ENCODE measurements around the gene SYTL3.
"Not testable (repeated sequence)": the region's sequence is repeated elsewhere in the genome, so short reads cannot be mapped to it uniquely, and the experiment has no call there.

DNA sequence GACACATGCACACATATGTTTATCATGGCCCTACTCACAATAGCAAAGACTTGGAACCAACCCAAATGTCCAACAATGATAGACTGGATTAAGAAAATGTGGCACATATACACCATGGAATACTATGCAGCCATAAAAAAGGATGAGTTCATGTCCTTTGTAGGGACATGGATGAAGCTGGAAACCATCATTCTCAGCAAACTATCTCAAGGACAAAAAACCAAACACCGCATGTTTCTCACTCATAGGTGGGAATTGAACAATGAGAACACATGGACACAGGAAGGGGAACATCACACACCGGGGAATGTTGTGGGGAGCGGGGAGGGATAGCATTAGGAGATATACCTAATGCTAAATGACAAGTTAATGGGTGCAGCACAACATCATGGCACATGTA lies 27.2 kb downstream of the SYTL3 start:
- TF ChIP-seq, protein P1, sequence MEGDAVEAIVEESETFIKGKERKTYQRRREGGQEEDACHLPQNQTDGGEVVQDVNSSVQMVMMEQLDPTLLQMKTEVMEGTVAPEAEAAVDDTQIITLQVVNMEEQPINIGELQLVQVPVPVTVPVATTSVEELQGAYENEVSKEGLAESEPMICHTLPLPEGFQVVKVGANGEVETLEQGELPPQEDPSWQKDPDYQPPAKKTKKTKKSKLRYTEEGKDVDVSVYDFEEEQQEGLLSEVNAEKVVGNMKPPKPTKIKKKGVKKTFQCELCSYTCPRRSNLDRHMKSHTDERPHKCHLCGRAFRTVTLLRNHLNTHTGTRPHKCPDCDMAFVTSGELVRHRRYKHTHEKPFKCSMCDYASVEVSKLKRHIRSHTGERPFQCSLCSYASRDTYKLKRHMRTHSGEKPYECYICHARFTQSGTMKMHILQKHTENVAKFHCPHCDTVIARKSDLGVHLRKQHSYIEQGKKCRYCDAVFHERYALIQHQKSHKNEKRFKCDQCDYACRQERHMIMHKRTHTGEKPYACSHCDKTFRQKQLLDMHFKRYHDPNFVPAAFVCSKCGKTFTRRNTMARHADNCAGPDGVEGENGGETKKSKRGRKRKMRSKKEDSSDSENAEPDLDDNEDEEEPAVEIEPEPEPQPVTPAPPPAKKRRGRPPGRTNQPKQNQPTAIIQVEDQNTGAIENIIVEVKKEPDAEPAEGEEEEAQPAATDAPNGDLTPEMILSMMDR (IDR thresholded peaks at IDR 0.05 in 8 of 11, conservative IDR thresholded peaks at IDR 0.05 in 3 of 11): not testable (repeated sequence)
- not testable (repeated sequence) for TF ChIP-seq POLR2A, POLR2AphosphoS5 (IDR thresholded peaks at IDR 0.05)

All from spleen (tissue), 7 donors.